Mesangial cell (primary cell): Measurements from ENCODE around the gene PLTP. TPM values are rescaled to one million over a fixed set of nuclear protein-coding genes. Genes with fewer than 3 reads are reported as not detected.

Experiments
- total RNA-seq: library from RNA; depleted of rRNA; stranded (reverse); fragments of >200 nt; gene quantifications from 2 replicates; pipeline ENCODE4 v1.2.3, GENCODE V29; 2015

The PLTP gene
- total RNA-seq = 42.2 and 122 TPM in 2 replicates

GRCh38 chr20:45911486-45912343, at the start of gene PLTP:
PLTP (minus strand) TSS chr20:45912155; CDS start chr20:45911452, 703 bp downstream.

GRCh38 chr20:45934586-45935415, 22.8 kb upstream of the PLTP start, which contains the start of gene PCIF1:
PCIF1 (plus strand) TSS chr20:45934683; CDS start chr20:45939000, 4,317 bp downstream.

GRCh38 chr20:45890985-45891983, 20.7 kb downstream of the PLTP start, which contains the start of the genes CTSA and NEURL2:
CTSA (plus strand) TSS chr20:45891335; CDS start chr20:45891569, 234 bp downstream.
NEURL2 (minus strand) TSS chr20:45891208; CDS start chr20:45890991, 217 bp downstream.

GRCh38 chr20:45887346-45887715, 24.6 kb downstream of the PLTP start, which contains the start of gene SPATA25:
SPATA25 (minus strand) TSS chr20:45887622; CDS start chr20:45887590, 32 bp downstream.

GRCh38 chr20:45880988-45881788, 30.8 kb downstream of the PLTP start, which contains the start of gene ZSWIM1:
ZSWIM1 (plus strand) TSS chr20:45881227; CDS start chr20:45882593, 1,366 bp downstream.

GRCh38 chr20:45857114-45857881, 54.7 kb downstream of the PLTP start, which contains the start of the genes ACOT8 and ZSWIM3:
ACOT8 (minus strand) TSS chr20:45857392; CDS start chr20:45857315, 77 bp downstream.
ZSWIM3 (plus strand) TSS chr20:45857614; CDS start chr20:45857826, 212 bp downstream.

Other genes with a start within 250 kb of the PLTP start
- gene WFDC11, start 241.9 kb downstream of the PLTP start, total RNA-seq = not detected in 2 replicates
- gene WFDC13, start 210.1 kb downstream of the PLTP start, total RNA-seq = not detected in 2 replicates
- not detected in 2 replicates for gene WFDC10B, start 207.1 kb downstream of the PLTP start, total RNA-seq
- not detected in 2 replicates for gene SPINT4, start 189.8 kb downstream of the PLTP start, total RNA-seq
- 1.1 TPM in 1 of 2 replicates, not detected in the other for gene WFDC3, start 120.3 kb downstream of the PLTP start, total RNA-seq
- 24.7 and 36.3 TPM in 2 replicates for gene DNTTIP1, start 120.2 kb downstream of the PLTP start, total RNA-seq
- 20.9 and 425 TPM in 2 replicates for gene UBE2C, start 99.5 kb downstream of the PLTP start, total RNA-seq
- gene TNNC2, start 84.8 kb downstream of the PLTP start, total RNA-seq = not detected in 2 replicates
- gene SNX21, start 78.4 kb downstream of the PLTP start, total RNA-seq = 31.1 and 40.7 TPM in 2 replicates
- 36.0 and 46.5 TPM in 2 replicates for gene ACOT8, start 54.8 kb downstream of the PLTP start, total RNA-seq
- 2.6 and 3.5 TPM in 2 replicates for gene ZSWIM3, start 54.5 kb downstream of the PLTP start, total RNA-seq
- gene ZSWIM1, start 30.9 kb downstream of the PLTP start, total RNA-seq = 14.7 and 17.7 TPM in 2 replicates
- 0.16 and 1.1 TPM in 2 replicates for gene SPATA25, start 24.5 kb downstream of the PLTP start, total RNA-seq
- 2.8 and 9.5 TPM in 2 replicates for gene NEURL2, start 20.9 kb downstream of the PLTP start, total RNA-seq
- 70.9 and 232 TPM in 2 replicates for gene CTSA, start 20.8 kb downstream of the PLTP start, total RNA-seq
- gene PCIF1, start 22.5 kb upstream of the PLTP start, total RNA-seq = 25.1 and 34.1 TPM in 2 replicates
- gene ZNF335, start 60.0 kb upstream of the PLTP start, total RNA-seq = 16.1 and 18.0 TPM in 2 replicates
- gene MMP9, start 96.8 kb upstream of the PLTP start, total RNA-seq = 0.65 TPM in 1 of 2 replicates, not detected in the other
- 2.1 and 3.2 TPM in 2 replicates for gene SLC12A5, start 117.1 kb upstream of the PLTP start, total RNA-seq
- gene NCOA5, start 177.8 kb upstream of the PLTP start, total RNA-seq = 16.5 and 21.5 TPM in 2 replicates
- 18.3 and 37.3 TPM in 2 replicates for gene CD40, start 206.2 kb upstream of the PLTP start, total RNA-seq